Ovary (tissue), 10 donors: ENCODE results near the gene ROMO1. TPM values are rescaled to one million over a fixed set of nuclear protein-coding genes. Genes with fewer than 3 reads are reported as not detected.

Source experiments
- DNase-seq, 5 donors: peaks; one replicate each; pipeline ENCODE4 v3.0.0-alpha.2; 2019 to 2020
- H3K27ac ChIP-seq, 2 donors: fragments of 200-600 bp; one replicate each; pipeline versions ENCODE4 v1.5.1 to v1.8.0; 2019 to 2022
- H3K27me3 ChIP-seq: fragments of 200-600 bp; one replicate; pipeline ENCODE4 v1.8.0; 2022
- H3K36me3 ChIP-seq: fragments of 200-600 bp; sonication (generic); one replicate; pipeline ENCODE4 v1.5.1; 2019
- H3K4me1 ChIP-seq: one replicate; pipeline ENCODE4 v1.8.1; 2013; ENCODE audit warnings: mild to moderate bottlenecking, moderate library complexity; ENCODE audit not compliant: insufficient read depth
- H3K4me3 ChIP-seq: fragments of 200-600 bp; sonication (generic); one replicate; pipeline ENCODE4 v1.5.1; 2017
- H3K9me3 ChIP-seq, 2 donors: fragments of 200-600 bp in 1 of 2; sonication (generic) in 1 of 2; one replicate each; pipeline versions ENCODE4 v1.5.1 to v1.8.1; 2013 to 2019; ENCODE audit warnings: mild to moderate bottlenecking in 1 of 2, moderate library complexity in 1 of 2
- CTCF ChIP-seq, 3 donors: fragments of 450-650 bp in 2 of 3; fragments of 200-600 bp in 1 of 3; IDR thresholded peaks; one replicate each; pipeline versions ENCODE4 v1.5.1 to v1.8.0; 2016 to 2022; ENCODE audit warnings: antibody characterized with exemption in 3 of 3, mild to moderate bottlenecking in 1 of 3
- EP300 ChIP-seq: sonication (generic); formaldehyde crosslinking; IDR thresholded peaks from one replicate; pipeline ENCODE4 v1.6.1; 2017; ENCODE audit warnings: antibody characterized with exemption
- POLR2A ChIP-seq: fragments of 450-650 bp; IDR thresholded peaks from one replicate; pipeline ENCODE4 v1.6.1; 2017; ENCODE audit warnings: antibody characterized with exemption, mild to moderate bottlenecking, moderate library complexity
- WGBS, 3 donors: extraction: QIAGEN DNeasy Blood & Tissue Kit in 1 of 3; methylation state at CpG; one replicate each; pipeline versions ENCODE4 v1.1.5 to v1.1.7; 2013 to 2017; 5-methylcytosine and 5-hydroxymethylcytosine counted together
- intact Hi-C, 4 donors: fragments of 100-400 bp; cut with DNase I; formaldehyde crosslinking; loops; one replicate each; pipeline versions ENCODE4 v1.11.0 to v1.15.1; 2022 to 2023
- long read RNA-seq, 3 donors: library from polyadenylated mRNA in 2 of 3; unstranded in 2 of 3; transcript quantifications; one replicate each; pipeline ENCODE4 v2.0.0 and lab custom pipeline, GENCODE V29; 2021 to 2026
- polyA plus RNA-seq, 2 donors: library from polyadenylated mRNA; stranded (reverse); fragments of 200-250 nt in 1 of 2; fragments of 350-450 nt in 1 of 2; fragmentation: Illumina TruSeq in 1 of 2; extraction: RNeasy Lipid Tissue Mini Kit (QIAGEN cat#74804) in 1 of 2; gene quantifications; one replicate each; pipeline ENCODE4 v1.2.3, GENCODE V29; 2013 to 2014
- total RNA-seq, 7 donors: library from RNA; depleted of rRNA in 2 of 7; stranded (reverse); fragments of >200 nt in 2 of 7; fragmentation: NEBNext Ultra II Directional in 3 of 7; extraction: Animal tissue kit (Norgen Biotek cat#: 25700) in 3 of 7; gene quantifications; one replicate each; pipeline versions ENCODE4 v1.1.0 to v1.2.4, GENCODE V29; 2016 to 2023
- donor health status: DM: no; HTN: no; CAD: no; lungs with moderate emphysema.
- donor health status: DM: no; HTN: no; CAD: no.
- donor health status: Bipolar disorder and iron deficiency.
- donor health status: DM: yes; HTN: yes; CAD: no.
- donor health status: DM: no; HTN: no; CAD: no.
- donor health status: DM: yes; HTN: yes; CAD: no.

Gene ROMO1
- total RNA-seq (100 to 1,000 TPM in 6 of 7 donors, 10 to 100 TPM in 1; 98.7 to 404 (median 112) TPM), polyA plus RNA-seq (100 to 1,000 TPM in 1 of 2 donors, 10 to 100 TPM in 1; 23.2 to 195 TPM)
- long read RNA-seq, donor 1, transcript ROMO1-203 (3 exons, 422 nt), result major isoform, 6 of 13 reads
- long read RNA-seq, donor 1, partial matches to known transcripts, result 1 of 13 reads
- long read RNA-seq, donor 1, other reads (novel, unspliced or antisense), result 0 of 13 reads
- long read RNA-seq, donor 2, transcript ROMO1-203 (3 exons, 422 nt), result major isoform, 92 of 164 reads
- long read RNA-seq, donor 2, transcript ROMO1-201 (2 exons, 496 nt), result minor isoform, 31 of 164 reads
- long read RNA-seq, donor 2, transcript ROMO1-204 (3 exons, 498 nt), result minor isoform, 40 of 164 reads
- long read RNA-seq, donor 2, partial matches to known transcripts, result 0 of 164 reads
- long read RNA-seq, donor 2, other reads (novel, unspliced or antisense), result 0 of 164 reads
- long read RNA-seq, donor 3, transcript ROMO1-201 (2 exons, 496 nt), result minor isoform, 9 of 102 reads
- long read RNA-seq, donor 3, transcript ROMO1-204 (3 exons, 498 nt), result minor isoform, 28 of 102 reads
- long read RNA-seq, donor 3, transcript ROMO1-203 (3 exons, 422 nt), result major isoform, 46 of 102 reads
- long read RNA-seq, donor 3, partial matches to known transcripts, result 19 of 102 reads
- long read RNA-seq, donor 3, other reads (novel, unspliced or antisense), result 0 of 102 reads

GRCh38 chr20:35699127-35699956, at the start of gene ROMO1, which contains the start of gene NFS1:
Gene ROMO1, plus strand, starts transcription at chr20:35699405. Its CDS starts 228 bp downstream, at chr20:35699633.
Gene NFS1, minus strand, starts transcription at chr20:35699352. Its CDS starts 64 bp downstream, at chr20:35699288.
- TF ChIP-seq POLR2A (peak; percentile 66), CTCF (IDR thresholded peaks at IDR 0.05) (peak in 2 of 3 donors; percentile 23 to 31), EP300 (no peak)
- H3K9me3 ChIP-seq, result no peaks in the 10 kb centered on the region
- peak within 1 kb of the TSS; percentile 65 to 77 for H3K27ac ChIP-seq
- 0 to 1% (median 0%) methylated on average over 57 to 81 of the region's 81 CpGs for WGBS, 3 donors
- H3K36me3 ChIP-seq, result no peaks in the 10 kb centered on the region
- peak; percentile 79 to 91 (median 85) for DNase-seq
- peak within 1 kb of the TSS; percentile 67 for H3K4me3 ChIP-seq
- peaks cover 7% of the 10 kb centered on the region for H3K4me1 ChIP-seq
- intact Hi-C loops, result loop anchor here in 2 of 4 donors (10.0 kb wide), 2 partner anchors 95 to 225 kb away; no protein-coding TSS in a partner anchor
- no peaks in the 10 kb centered on the region for H3K27me3 ChIP-seq

GRCh38 chr20:35650632-35651031, 48.6 kb upstream of the ROMO1 start:
- Histone ChIP-seq H3K27ac (no peak overlapping the region), H3K4me1 (peaks cover 2% of the 10 kb centered on the region)

GRCh38 chr20:35651958-35652357, 47.2 kb upstream of the ROMO1 start:
- Histone ChIP-seq H3K4me3 (no peak overlapping the region), H3K27ac (no peak overlapping the region), H3K4me1 (peaks cover 4% of the 10 kb centered on the region), H3K9me3 (no peaks in the 10 kb centered on the region), H3K27me3 (no peaks in the 10 kb centered on the region), H3K36me3 (no peaks in the 10 kb centered on the region)
- no peak for TF ChIP-seq EP300
- TF ChIP-seq CTCF (IDR thresholded peaks at IDR 0.05), result no peak
- TF ChIP-seq POLR2A, result no peak
- intact Hi-C loops, result no loop called here
- no peak for DNase-seq

More at GRCh38 chr20:35650632-35651031, 48.6 kb upstream of the ROMO1 start:
- no peak for TF ChIP-seq POLR2A
- no peak for TF ChIP-seq CTCF (IDR thresholded peaks at IDR 0.05)
- TF ChIP-seq EP300, result no peak
- no peak for DNase-seq
- 70 to 78% (median 77%) methylated on average over 3 of the region's 3 CpGs for WGBS, 3 donors
- Histone ChIP-seq H3K4me3 (no peak overlapping the region), H3K36me3 (no peaks in the 10 kb centered on the region), H3K27me3 (no peaks in the 10 kb centered on the region), H3K9me3 (no peaks in the 10 kb centered on the region)
- intact Hi-C loops, result no loop called here
